ENCODE measurements around the gene TXN.

GRCh38 chr9:110220809-110221208, 35.5 kb downstream of the TXN start:
- no peak for TF ChIP-seq CTCF (IDR thresholded peaks at IDR 0.05 in 2 of 3, conservative IDR thresholded peaks at IDR 0.05 in 1 of 3; ENCODE audit: control insufficient read depth in 2 of 3, extremely low read depth in 1 of 3, insufficient read depth in 1 of 3, low read depth in 3 of 3, low read length in 3 of 3)
- no peak for TF ChIP-seq STAT3 (IDR thresholded peaks at IDR 0.05; ENCODE audit: low read depth, low read length)
- no peak for TF ChIP-seq POLR2A (IDR thresholded peaks at IDR 0.05; ENCODE audit: low read depth, low read length)
- no peak for TF ChIP-seq GABPA (IDR thresholded peaks at IDR 0.05; ENCODE audit: low read depth)
